ENCODE data around the gene SCFD1.
A peak's percentile ranks its signal among the peaks of the same experiment; 100 is the strongest.
"Not testable (repeated sequence)": the region's sequence is repeated elsewhere in the genome, so short reads cannot be mapped to it uniquely, and the experiment has no call there.

SCFD1 gene

DNA sequence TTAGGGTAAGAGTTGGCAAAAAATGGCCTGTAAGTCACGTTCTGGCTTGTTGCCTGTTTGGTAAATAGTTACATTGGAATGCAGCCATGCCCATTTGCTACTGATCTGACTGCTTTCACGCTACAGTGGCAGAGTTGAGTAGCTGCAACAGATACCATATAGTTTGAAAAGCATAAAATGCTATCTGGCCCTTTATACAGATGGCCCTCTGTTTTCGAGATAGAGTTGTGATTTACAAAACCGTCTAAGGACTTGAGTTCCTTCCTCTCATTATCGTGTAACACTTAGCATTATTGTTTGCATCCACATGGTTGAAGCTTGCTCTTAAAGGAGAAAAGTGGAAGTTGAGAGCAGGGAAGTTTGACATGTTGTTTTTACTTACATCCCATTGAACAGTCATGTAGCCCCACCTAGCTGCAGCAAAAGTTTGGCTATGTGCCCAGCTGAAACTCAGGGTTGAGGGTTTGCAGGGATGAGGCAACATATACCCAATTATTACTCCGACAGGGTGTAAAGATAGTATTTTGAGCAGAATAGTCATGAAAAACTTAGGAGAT lies 11.3 kb upstream of the SCFD1 start:
- DNase-seq (ENCODE audit: low read depth, low spot score) = peak; percentile 33

DNA sequence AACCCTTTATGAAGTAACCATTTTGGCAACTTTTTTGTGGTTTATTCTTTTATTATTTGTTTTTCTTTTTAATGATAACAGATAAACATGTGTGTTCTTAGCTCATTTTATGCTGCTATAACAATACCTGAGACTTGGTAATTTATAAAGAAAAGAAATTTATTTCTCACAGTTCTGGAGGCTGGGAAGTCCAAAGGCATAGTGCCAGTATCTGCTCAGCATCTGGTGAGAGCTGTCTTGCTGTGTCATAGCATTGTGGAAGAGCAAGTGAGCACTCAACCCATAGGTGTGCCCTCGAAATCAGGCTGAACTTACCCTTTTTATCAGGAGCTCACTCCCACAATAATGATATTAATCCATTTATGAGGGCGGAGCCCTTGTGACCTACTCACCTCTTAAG lies 8.0 kb upstream of the SCFD1 start:
- DNase-seq (ENCODE audit: low read depth, low spot score) = no peak

DNA sequence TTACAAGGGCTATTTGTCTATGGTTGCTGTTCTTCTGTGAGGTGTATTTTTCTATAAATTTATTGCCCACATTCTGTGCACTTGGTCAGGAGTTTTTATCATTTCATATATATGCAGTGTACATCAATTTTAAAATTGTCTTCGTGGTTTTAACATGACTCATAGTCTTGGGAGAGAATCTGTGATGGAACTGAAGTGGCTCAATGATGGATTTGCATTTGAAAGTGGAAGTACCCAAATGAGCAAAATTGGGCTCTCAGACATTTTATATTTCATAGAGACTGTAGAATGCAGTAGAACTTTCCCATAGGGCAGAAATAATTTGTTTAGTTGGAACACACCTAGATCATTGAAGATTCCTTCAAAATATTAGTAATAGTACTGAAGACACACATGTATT lies 1.9 kb upstream of the SCFD1 start:
- no peak for DNase-seq (ENCODE audit: low read depth, low spot score)

DNA sequence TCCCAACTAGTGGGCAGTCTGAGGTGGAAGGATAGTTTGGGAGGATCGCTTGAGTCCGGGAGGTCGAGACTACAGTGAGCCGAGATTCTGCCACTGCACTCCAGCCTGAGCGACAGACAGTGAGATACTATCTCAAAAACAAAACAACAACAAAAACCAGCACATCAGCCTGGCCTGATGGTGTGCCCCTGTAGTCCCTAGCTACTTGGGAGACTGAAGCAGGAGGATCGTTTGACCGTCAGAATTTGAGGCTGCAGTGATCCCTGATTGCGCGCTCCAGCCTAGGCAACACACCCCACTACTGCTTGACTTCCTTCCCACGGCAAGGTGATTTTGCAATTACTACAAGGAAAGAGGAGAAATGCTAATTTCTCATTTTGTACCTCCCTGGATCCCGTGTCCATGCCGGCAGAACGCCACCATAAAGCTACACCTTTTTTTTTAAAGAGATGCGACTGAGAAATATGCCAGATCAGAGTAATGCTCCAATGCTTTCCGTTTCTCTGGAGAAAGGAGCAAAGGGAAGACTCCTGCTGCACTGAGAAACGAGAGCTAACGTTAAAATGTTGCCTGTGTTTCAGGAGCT lies 672 bp upstream of the SCFD1 start:
- no peak for DNase-seq (ENCODE audit: low read depth, low spot score)

GRCh38 chr14:30623412-30624131 lies 1.5 kb downstream of the SCFD1 start:
- no peak for DNase-seq (ENCODE audit: low read depth, low spot score)

DNA sequence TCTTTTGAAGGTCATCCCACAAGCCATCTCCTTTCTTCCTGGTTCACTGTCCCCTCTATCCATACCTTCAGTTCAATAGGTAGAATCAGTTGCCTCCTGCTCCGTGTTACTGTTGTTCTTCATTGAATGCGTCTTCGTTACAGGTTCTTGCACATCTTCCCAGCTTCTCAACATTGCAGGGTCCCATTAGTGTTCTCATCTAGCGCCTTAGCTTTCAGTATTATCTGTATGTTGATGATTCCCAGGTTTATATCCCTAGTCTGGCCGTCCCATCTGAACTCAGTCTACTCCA lies 2.0 kb downstream of the SCFD1 start:
- no peak for DNase-seq (ENCODE audit: low read depth, low spot score)

DNA sequence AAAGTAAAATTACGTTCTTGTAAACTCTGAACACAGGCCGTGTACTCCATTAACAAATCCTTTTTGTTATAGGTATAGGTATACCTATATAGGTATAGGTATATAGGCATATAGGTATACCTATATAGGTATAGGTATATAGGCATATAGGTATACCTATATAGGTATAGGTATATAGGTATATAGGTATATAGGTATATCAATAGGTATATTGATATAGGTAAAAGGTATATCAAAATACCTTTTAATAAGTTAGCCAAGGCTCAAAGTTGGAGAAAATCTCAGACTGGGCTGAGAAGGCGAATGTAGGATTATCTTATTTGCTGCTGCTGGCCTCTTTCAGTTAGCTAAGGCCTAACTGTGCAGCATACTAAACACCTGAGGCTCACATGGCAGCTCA lies 3.4 kb downstream of the SCFD1 start:
- no peak for DNase-seq (ENCODE audit: low read depth, low spot score)

DNA sequence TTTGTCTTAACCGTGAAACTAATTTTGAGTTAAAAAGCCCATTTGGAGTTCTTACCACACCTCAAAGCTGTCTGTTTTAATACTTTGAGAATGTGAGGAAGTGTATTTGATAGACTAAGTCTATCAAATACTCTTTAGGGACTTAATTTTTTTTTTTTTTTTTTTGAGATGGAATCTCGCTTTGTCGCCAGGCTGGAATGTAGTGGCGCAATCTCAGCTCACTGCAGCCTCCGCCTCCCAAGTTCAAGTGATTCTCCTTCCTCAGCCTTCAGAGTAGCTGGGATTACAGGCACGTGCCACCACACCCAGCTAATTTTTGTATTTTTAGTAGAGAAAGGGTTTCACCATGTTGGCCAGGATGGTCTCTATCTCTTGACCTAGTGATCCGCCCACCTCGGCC lies 7.3 kb downstream of the SCFD1 start:
- DNase-seq (ENCODE audit: low read depth, low spot score) = not testable (repeated sequence)

DNA sequence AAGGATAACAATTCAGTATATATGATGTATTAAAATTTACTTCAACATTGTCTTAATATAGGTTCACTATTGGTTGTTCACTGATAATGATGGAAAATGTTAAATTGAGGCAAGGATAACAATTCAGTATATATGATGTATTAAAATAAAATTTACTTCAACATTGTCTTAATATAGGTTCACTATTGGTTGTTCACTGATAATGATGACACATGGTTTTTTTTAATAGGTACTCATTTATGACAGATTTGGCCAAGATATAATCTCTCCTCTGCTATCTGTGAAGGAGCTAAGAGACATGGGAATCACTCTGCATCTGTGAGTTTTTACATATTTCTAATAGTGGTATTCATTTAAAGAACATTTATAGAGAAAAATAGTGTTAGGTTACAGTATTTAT lies 8.1 kb downstream of the SCFD1 start:
- DNase-seq (ENCODE audit: low read depth, low spot score) = no peak

GRCh38 chr14:30632730-30633129 lies 10.6 kb downstream of the SCFD1 start:
- no peak for DNase-seq (ENCODE audit: low read depth, low spot score)

DNA sequence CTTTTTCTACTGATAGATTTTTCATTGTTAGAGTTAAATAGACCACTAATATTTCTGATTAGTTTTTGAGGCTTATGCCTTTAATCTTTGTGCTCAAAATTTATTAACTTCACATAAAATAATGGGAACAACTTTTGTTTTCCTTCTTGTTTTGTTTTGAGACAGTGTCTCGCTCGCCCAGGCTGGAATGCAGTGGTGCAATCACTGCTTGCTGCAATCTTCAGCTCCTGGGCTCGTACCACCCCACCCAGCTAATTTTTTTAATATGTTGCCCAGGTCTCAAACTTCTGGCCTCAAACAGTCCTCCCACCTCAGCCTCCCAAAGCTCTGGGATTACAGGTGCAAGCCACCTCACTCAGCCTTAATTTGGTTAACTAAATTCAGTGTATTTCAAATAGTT lies 16.8 kb downstream of the SCFD1 start:
- no peak for DNase-seq (ENCODE audit: low read depth, low spot score)

DNA sequence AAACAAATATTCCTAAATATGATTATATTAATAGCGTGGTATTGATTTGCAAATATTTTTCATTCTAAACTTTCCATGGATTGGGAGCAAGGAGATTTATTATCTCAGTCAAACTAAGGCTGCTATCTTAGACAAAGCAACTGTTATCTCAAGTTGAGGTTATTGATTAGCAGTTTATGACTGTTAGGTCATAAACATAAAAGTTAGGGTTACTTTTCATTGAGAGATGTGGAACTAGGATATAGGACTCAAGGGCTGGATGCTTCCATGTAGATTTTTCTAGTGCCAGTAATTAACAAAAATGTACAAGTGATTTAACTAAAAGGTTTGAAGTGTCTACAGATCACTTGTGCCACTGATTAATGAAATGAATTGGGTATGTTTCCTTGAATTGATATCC lies 19.1 kb downstream of the SCFD1 start:
- DNase-seq (ENCODE audit: low read depth, low spot score) = no peak

DNA sequence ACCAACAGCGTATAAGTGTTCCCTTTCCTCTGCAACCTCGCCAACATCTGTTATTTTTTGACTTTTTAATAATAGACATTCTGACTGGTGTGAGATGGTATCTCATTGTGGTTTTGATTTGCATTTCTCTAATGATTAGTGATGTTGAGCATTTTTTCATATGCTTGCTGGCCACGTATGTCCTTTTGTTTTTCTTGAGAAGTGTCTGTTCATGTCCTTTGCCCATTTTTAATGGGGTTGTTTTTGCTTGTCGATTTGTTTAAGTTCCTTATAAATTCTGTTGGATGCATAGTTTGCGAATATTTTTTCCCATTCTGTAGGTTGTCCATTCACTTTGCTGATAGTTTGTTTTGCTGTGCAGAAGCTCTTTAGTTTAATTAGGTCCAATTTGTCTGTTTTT lies 22.3 kb downstream of the SCFD1 start:
- DNase-seq (ENCODE audit: low read depth, low spot score) = not testable (repeated sequence)

DNA sequence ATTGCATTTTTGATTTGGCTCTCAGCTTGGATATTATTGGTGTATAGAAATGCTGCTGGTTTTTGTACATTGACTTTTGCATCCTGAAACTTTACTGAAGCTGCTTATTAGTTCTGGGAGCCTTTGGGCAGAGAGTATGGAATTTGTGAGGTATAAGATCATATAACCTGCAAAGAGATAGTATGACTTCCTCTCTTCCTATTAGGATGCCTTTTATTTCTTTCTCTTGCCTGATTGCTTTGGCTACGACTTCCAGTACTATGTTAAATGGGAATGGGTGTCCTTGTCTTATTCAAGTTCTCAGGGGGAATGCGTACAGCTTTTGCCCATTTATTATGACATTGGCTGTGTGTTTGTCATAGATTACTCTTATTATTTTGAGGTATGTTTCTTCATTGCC lies 23.5 kb downstream of the SCFD1 start:
- no peak for DNase-seq (ENCODE audit: low read depth, low spot score)

- no peak for DNase-seq (ENCODE audit: low read depth, low spot score)
Observed at GRCh38 chr14:30648471-30648870, 26.4 kb downstream of the SCFD1 start.

DNA sequence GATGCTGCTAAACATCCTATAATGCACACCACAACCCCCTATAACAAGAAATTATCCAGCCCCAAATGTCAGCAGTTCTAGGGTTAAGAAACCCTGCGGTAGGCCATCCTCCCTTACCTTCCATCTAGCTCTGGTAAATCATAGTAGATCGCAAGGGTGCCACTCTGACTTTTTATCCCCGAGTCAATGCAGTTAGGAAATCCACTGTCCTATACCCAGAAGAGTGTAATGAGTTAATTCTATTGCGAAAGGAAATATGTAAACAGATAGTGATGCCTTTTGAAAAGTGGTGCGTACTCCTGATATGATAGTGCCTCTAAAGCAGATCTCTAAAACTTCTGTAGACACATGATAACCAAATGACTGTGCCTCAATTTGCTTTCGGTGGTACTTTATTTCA lies 29.8 kb downstream of the SCFD1 start:
- no peak for DNase-seq (ENCODE audit: low read depth, low spot score)

DNA sequence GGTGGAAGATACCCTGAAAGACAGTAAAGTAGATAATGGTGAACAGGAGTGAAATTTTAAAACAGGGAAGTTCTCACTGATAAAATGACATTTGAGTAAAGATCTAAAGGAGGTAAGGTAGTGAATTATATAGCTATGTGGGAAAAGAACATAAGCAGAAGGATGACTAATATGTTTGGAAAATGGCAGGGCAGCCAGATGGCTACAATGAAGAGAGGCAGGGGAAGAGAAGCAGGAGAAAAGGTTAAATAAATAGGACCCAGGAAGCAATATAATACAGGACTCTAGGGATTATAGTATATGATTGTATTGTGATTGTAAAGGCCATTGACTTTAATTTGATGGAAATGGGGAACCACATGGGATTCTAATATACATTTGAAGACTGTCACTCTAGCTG lies 33.0 kb downstream of the SCFD1 start:
- no peak for DNase-seq (ENCODE audit: low read depth, low spot score)

GRCh38 chr14:30655658-30656057 lies 33.5 kb downstream of the SCFD1 start:
- DNase-seq (ENCODE audit: low read depth, low spot score) = no peak

GRCh38 chr14:30656190-30656632 lies 34.1 kb downstream of the SCFD1 start:
- DNase-seq (ENCODE audit: low read depth, low spot score) = no peak

DNA sequence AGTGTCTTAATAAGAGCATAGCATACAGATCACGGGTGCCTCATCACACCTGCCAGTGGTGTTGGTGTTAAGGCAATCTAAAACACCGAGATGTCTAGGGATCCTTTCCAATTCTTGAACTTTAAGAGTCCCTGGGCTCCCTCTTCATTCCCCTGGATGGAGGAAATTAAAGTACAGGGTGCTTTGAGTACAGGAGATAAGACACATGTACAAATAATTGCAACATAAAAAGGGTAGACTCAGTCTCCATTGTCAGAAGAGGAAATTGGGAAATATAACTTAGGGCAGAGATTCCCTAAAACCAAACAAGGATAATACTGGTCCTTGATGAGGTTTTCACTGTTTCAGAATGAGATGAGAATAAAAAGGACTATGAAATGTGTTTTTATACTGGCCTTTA lies 34.9 kb downstream of the SCFD1 start:
- DNase-seq (ENCODE audit: low read depth, low spot score) = no peak

DNA sequence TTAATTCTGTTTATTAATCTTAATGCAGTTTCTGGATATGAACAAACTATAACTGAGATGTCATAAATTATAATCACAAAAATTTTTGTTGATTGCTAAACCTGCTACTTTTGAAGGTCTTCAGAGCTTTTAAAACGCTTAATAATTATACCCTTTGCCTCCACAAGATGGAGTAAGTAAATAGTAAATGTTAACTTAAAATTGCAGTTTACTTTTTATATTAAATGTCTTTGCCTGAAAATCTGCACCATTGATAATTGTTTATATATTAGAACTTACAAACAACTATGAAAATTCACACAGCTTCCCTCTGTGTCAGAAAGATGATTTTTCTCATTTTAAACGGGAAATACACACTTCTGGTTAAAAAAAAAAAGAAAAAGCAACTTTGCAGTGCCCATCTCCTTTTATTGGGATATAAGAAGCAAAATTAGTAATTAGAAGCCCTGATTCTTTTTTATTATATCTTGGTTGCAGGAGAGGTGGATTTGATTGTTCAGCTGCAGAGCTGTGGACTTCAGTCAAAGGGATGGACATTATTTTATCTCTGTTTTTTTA lies 35.6 kb downstream of the SCFD1 start:
- DNase-seq (ENCODE audit: low read depth, low spot score) = no peak

DNA sequence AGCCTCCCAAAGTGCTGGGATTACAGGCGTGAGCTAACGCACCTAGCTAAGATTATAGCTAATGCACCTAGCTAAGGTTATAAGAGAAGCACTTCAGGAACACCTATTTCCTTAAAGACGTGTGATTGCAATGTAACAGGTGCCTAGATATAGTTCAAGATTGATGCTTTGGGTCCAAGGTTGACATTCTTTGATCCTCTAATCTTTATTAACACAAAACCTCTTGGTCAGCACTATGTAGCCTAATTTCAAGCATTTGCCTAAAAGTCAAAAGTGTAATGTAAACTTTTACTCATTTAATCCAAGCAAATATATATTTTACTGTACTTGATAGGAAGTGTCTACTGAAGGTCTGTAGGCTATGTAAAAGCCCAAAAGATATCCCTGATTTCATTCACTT lies 36.5 kb downstream of the SCFD1 start:
- no peak for DNase-seq (ENCODE audit: low read depth, low spot score)

GRCh38 chr14:30669594-30669993 lies 47.5 kb downstream of the SCFD1 start:
- DNase-seq (ENCODE audit: low read depth, low spot score) = no peak
